ENCODE measurements around the gene BLOC1S5. TPM values are rescaled to one million over a fixed set of nuclear protein-coding genes. Genes with fewer than 3 reads are reported as not detected.

The BLOC1S5 gene
- total and polyA plus RNA-seq, 8 donors, result 0.29 to 31.2 (median 7.2) TPM

GRCh38 chr6:8066108-8066507 is 1.9 kb upstream of the BLOC1S5 start:
- Histone ChIP-seq H3K4me3 (no peak overlapping the region), H3K27me3 (no peaks in the 10 kb centered on the region), H3K36me3 (peaks cover 0 to 13% (median 7%) of the 10 kb centered on the region in 4 donors), H3K4me1 (peaks cover 0 to 19% (median 10%) of the 10 kb centered on the region in 4 donors), H3K27ac (no peak overlapping the region), H3K9me3 (no peaks in the 10 kb centered on the region)
- WGBS, 5 donors, result 90 to 96% (median 95%) methylated on average over 4 of the region's 4 CpGs
- no peak for DNase-seq
- intact Hi-C loops (cut with DNase I; ENCODE audit: low total_unique reads), result no loop called here
- TF ChIP-seq CTCF (IDR thresholded peaks at IDR 0.05) (no peak), POLR2AphosphoS5 (IDR thresholded peaks at IDR 0.05) (no peak), POLR2A (IDR thresholded peaks at IDR 0.05) (no peak), EP300 (IDR thresholded peaks at IDR 0.05) (no peak)

GRCh38 chr6:8065519-8065911 is 1.3 kb upstream of the BLOC1S5 start:
- no peak overlapping the region for H3K4me3 ChIP-seq
- no peak for DNase-seq
- intact Hi-C loops (cut with DNase I; ENCODE audit: low total_unique reads), result no loop called here
- H3K9me3 ChIP-seq, result no peaks in the 10 kb centered on the region
- peaks cover 0 to 22% (median 10%) of the 10 kb centered on the region in 4 donors for H3K4me1 ChIP-seq
- H3K27me3 ChIP-seq, result no peaks in the 10 kb centered on the region
- TF ChIP-seq EP300 (IDR thresholded peaks at IDR 0.05) (no peak), POLR2A (IDR thresholded peaks at IDR 0.05) (no peak), CTCF (IDR thresholded peaks at IDR 0.05) (no peak)
- no peak overlapping the region for H3K27ac ChIP-seq
- 76 to 89% (median 86%) methylated on average over 4 of the region's 4 CpGs for WGBS, 5 donors
- peaks cover 0 to 15% (median 13%) of the 10 kb centered on the region in 4 donors for H3K36me3 ChIP-seq

GRCh38 chr6:8064638-8065518 is 689 bp upstream of the BLOC1S5 start:
- 65 to 76% (median 69%) methylated on average over 7 of the region's 7 CpGs for WGBS, 5 donors
- peak overlapping the region; percentile 82 to 94 (median 87) for H3K4me3 ChIP-seq
- TF ChIP-seq EP300 (IDR thresholded peaks at IDR 0.05) (no peak), POLR2A (IDR thresholded peaks at IDR 0.05) (no peak), CTCF (IDR thresholded peaks at IDR 0.05) (no peak), POLR2AphosphoS5 (IDR thresholded peaks at IDR 0.05) (no peak)
- intact Hi-C loops (cut with DNase I; ENCODE audit: low total_unique reads), result no loop called here
- H3K4me1 ChIP-seq, result peaks cover 0 to 29% (median 13%) of the 10 kb centered on the region in 4 donors
- H3K9me3 ChIP-seq, result no peaks in the 10 kb centered on the region
- H3K27me3 ChIP-seq, result no peaks in the 10 kb centered on the region
- peaks cover 0 to 21% (median 18%) of the 10 kb centered on the region in 4 donors for H3K36me3 ChIP-seq
- peak in 1 of 2 donors; percentile 48 for DNase-seq
- H3K27ac ChIP-seq, result peak overlapping the region; percentile 83 to 95 (median 92)

GRCh38 chr6:8061736-8062135 is 2.5 kb downstream of the BLOC1S5 start:
- Histone ChIP-seq H3K27ac (no peak overlapping the region), H3K27me3 (no peaks in the 10 kb centered on the region), H3K9me3 (no peaks in the 10 kb centered on the region), H3K4me3 (no peak overlapping the region), H3K4me1 (peaks cover 0 to 32% (median 17%) of the 10 kb centered on the region in 4 donors), H3K36me3 (peaks cover 0 to 32% (median 25%) of the 10 kb centered on the region in 4 donors)
- 55 to 71% (median 67%) methylated on average over 4 of the region's 4 CpGs for WGBS, 5 donors
- TF ChIP-seq CTCF (IDR thresholded peaks at IDR 0.05) (no peak), EP300 (IDR thresholded peaks at IDR 0.05) (no peak), POLR2AphosphoS5 (IDR thresholded peaks at IDR 0.05) (no peak), POLR2A (IDR thresholded peaks at IDR 0.05) (no peak)
- intact Hi-C loops (cut with DNase I; ENCODE audit: low total_unique reads), result no loop called here
- no peak for DNase-seq

Measured in stomach (tissue), 9 donors.